ENCODE measurements around the gene NOSTRIN. TPM values are rescaled to one million over a fixed set of nuclear protein-coding genes. Genes with fewer than 3 reads are reported as not detected.
"Not testable (repeated sequence)": the region's sequence is repeated elsewhere in the genome, so short reads cannot be mapped to it uniquely, and the experiment has no call there.

NOSTRIN gene
- total RNA-seq, 2 donors from 2014 or later: 0.42 to 0.73 TPM

DNA sequence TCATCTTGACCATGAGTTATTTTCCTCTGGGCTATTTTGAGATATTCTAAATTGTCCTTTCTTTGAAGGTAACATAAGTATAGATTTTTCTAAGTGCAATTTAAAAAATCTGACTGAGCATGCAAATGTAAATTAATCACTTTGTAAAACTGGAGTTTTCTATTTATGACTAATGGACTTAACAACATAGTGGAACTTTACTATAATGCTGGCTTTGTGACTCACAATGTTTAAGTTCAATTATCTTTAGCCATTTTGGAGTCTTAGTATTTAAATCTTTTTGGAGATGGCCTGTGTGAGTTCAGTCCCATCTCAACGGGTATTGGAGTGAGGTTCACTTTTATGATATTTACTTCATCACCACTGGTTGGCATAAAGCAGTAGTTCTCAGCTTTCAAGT, 35.2 kb upstream of the NOSTRIN start:
- DNase-seq: no peak
- no peak overlapping the region for H3K4me3 ChIP-seq (ENCODE audit: low read length)
- H3K36me3 ChIP-seq (ENCODE audit: control insufficient read depth, insufficient read depth, low read length): peaks cover 31% of the 10 kb centered on the region
- no peaks in the 10 kb centered on the region for H3K9me3 Mint-ChIP-seq
- H3K27ac ChIP-seq (ENCODE audit: low read depth, low read length): no peak overlapping the region
- TF ChIP-seq, protein P1, sequence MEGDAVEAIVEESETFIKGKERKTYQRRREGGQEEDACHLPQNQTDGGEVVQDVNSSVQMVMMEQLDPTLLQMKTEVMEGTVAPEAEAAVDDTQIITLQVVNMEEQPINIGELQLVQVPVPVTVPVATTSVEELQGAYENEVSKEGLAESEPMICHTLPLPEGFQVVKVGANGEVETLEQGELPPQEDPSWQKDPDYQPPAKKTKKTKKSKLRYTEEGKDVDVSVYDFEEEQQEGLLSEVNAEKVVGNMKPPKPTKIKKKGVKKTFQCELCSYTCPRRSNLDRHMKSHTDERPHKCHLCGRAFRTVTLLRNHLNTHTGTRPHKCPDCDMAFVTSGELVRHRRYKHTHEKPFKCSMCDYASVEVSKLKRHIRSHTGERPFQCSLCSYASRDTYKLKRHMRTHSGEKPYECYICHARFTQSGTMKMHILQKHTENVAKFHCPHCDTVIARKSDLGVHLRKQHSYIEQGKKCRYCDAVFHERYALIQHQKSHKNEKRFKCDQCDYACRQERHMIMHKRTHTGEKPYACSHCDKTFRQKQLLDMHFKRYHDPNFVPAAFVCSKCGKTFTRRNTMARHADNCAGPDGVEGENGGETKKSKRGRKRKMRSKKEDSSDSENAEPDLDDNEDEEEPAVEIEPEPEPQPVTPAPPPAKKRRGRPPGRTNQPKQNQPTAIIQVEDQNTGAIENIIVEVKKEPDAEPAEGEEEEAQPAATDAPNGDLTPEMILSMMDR (conservative IDR thresholded peaks at IDR 0.05): no peak
- no peak overlapping the region for H3K4me3 Mint-ChIP-seq
- 78 to 100% methylated on average over 1 of the region's 1 CpG for WGBS, 2 experiments (ENCODE audit: insufficient coverage in 1 of 2, insufficient read length in 1 of 2)
- H3K27ac Mint-ChIP-seq: no peak overlapping the region
- no peak overlapping the region for H3K9ac ChIP-seq (ENCODE audit: extremely low read depth, low read length, poor library complexity, severe bottlenecking)
- H3K9me3 ChIP-seq (ENCODE audit: control insufficient read depth, low read length): no peaks in the 10 kb centered on the region
- H3K27me3 Mint-ChIP-seq (ENCODE audit: insufficient read depth): no peaks in the 10 kb centered on the region
- no peaks in the 10 kb centered on the region for H3K4me1 ChIP-seq (ENCODE audit: control insufficient read depth, insufficient read depth, low read length)
- no peaks in the 10 kb centered on the region for H3K27me3 ChIP-seq (ENCODE audit: control insufficient read depth, insufficient read depth, low read length, poor library complexity, severe bottlenecking)
- H3K36me3 Mint-ChIP-seq (ENCODE audit: low read depth): peaks cover 32% of the 10 kb centered on the region
- peaks cover 2% of the 10 kb centered on the region for H3K4me1 Mint-ChIP-seq

DNA sequence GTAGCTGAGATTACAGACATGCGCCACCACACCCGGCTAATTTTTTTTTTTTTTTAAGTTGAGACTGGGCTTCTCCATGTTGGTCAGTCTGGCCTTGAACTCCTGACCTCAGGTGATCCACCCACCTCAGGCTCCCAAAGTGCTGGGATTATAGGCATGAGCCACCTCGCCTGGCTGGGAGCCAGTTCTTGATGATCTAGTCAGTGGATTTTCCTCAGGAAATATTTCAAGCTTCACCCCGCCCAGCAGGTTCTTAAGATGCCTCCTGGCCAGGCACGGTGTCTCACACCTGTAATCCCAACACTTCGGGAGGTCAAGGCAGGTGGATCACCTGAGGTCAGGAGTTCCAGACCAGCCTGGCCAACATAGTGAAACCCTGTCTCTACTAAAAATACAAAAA, 34.1 kb upstream of the NOSTRIN start:
- H3K9me3 Mint-ChIP-seq; H3K4me1 ChIP-seq (ENCODE audit: control insufficient read depth, insufficient read depth, low read length); H3K27ac ChIP-seq (ENCODE audit: low read depth, low read length); H3K27ac Mint-ChIP-seq; DNase-seq; H3K4me3 Mint-ChIP-seq; H3K4me3 ChIP-seq (ENCODE audit: low read length); H3K27me3 ChIP-seq (ENCODE audit: control insufficient read depth, insufficient read depth, low read length, poor library complexity, severe bottlenecking); H3K9ac ChIP-seq (ENCODE audit: extremely low read depth, low read length, poor library complexity, severe bottlenecking); H3K27me3 Mint-ChIP-seq (ENCODE audit: insufficient read depth); H3K9me3 ChIP-seq (ENCODE audit: control insufficient read depth, low read length); H3K4me1 Mint-ChIP-seq: not testable (repeated sequence)
- WGBS, 2 experiments (ENCODE audit: insufficient coverage in 1 of 2, insufficient read length in 1 of 2): 90 to 95% methylated on average over 5 to 6 of the region's 6 CpGs
- H3K36me3 ChIP-seq (ENCODE audit: control insufficient read depth, insufficient read depth, low read length): peaks cover 36% of the 10 kb centered on the region
- peaks cover 32% of the 10 kb centered on the region for H3K36me3 Mint-ChIP-seq (ENCODE audit: low read depth)

DNA sequence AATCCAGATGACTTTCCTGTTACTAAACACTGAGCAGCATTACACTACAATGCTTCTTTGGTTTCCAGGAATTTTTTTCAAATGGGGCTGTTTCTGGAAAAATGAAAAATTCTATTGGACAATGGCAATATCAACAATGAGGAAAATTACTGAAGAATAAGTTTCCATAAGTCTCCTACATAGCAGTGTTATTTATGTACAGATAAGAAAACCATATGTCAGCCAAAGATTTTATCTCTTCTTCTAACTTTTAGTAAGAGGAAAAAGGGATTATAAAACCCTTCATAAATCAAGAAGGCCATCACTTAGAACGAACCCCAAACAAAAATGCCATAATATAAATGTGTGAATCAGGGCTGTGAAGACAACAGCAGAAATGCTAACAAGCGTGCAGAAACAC, 31.6 kb upstream of the NOSTRIN start:
- TF ChIP-seq, protein P1 (conservative IDR thresholded peaks at IDR 0.05): no peak
- H3K9me3 Mint-ChIP-seq: peaks cover 3% of the 10 kb centered on the region
- DNase-seq: no peak
- no peaks in the 10 kb centered on the region for H3K27me3 Mint-ChIP-seq (ENCODE audit: insufficient read depth)
- Histone ChIP-seq H3K27me3 (ENCODE audit: control insufficient read depth, insufficient read depth, low read length, poor library complexity, severe bottlenecking) (no peaks in the 10 kb centered on the region), H3K9me3 (ENCODE audit: control insufficient read depth, low read length) (peaks cover 10% of the 10 kb centered on the region), H3K9ac (ENCODE audit: extremely low read depth, low read length, poor library complexity, severe bottlenecking) (no peak overlapping the region), H3K27ac (ENCODE audit: low read depth, low read length) (no peak overlapping the region), H3K4me3 (ENCODE audit: low read length) (no peak overlapping the region), H3K4me1 (ENCODE audit: control insufficient read depth, insufficient read depth, low read length) (no peaks in the 10 kb centered on the region), H3K36me3 (ENCODE audit: control insufficient read depth, insufficient read depth, low read length) (peaks cover 43% of the 10 kb centered on the region)
- peaks cover 10% of the 10 kb centered on the region for H3K4me1 Mint-ChIP-seq
- H3K4me3 Mint-ChIP-seq: no peak overlapping the region
- 100% methylated on average over 2 of the region's 2 CpGs; no CpG with 5 or more reads in 1 of the 2 experiments for WGBS, 2 experiments (ENCODE audit: insufficient coverage in 1 of 2, insufficient read length in 1 of 2)
- peaks cover 30% of the 10 kb centered on the region for H3K36me3 Mint-ChIP-seq (ENCODE audit: low read depth)
- H3K27ac Mint-ChIP-seq: no peak overlapping the region

DNA sequence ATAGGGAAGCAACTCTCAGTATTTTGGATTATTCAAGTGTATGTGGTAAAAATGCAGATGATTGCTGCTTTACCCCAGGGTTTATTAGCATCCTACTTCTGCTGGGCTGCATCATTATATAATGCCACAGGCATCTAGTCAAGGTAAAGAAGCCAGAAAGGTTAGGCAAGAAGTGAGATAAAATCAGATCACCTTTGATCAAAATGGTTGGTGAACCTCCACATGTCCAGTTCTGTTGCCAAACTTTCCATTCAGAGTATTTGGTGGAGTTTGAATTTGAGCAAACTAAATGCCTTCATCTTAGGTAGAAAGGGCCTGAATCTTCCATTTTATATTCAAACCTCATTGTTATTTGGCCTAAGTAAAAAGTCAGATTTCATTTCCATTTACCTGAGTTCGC, 29.7 kb upstream of the NOSTRIN start:
- Mint-ChIP-seq H3K4me1 (peaks cover 10% of the 10 kb centered on the region), H3K27ac (no peak overlapping the region), H3K4me3 (no peak overlapping the region), H3K27me3 (ENCODE audit: insufficient read depth) (no peaks in the 10 kb centered on the region), H3K9me3 (peaks cover 5% of the 10 kb centered on the region), H3K36me3 (ENCODE audit: low read depth) (peaks cover 30% of the 10 kb centered on the region)
- Histone ChIP-seq H3K27me3 (ENCODE audit: control insufficient read depth, insufficient read depth, low read length, poor library complexity, severe bottlenecking) (no peaks in the 10 kb centered on the region), H3K9me3 (ENCODE audit: control insufficient read depth, low read length) (peaks cover 20% of the 10 kb centered on the region), H3K4me3 (ENCODE audit: low read length) (no peak overlapping the region), H3K4me1 (ENCODE audit: control insufficient read depth, insufficient read depth, low read length) (no peaks in the 10 kb centered on the region), H3K36me3 (ENCODE audit: control insufficient read depth, insufficient read depth, low read length) (peaks cover 34% of the 10 kb centered on the region), H3K27ac (ENCODE audit: low read depth, low read length) (no peak overlapping the region), H3K9ac (ENCODE audit: extremely low read depth, low read length, poor library complexity, severe bottlenecking) (no peak overlapping the region)
- DNase-seq: no peak
- WGBS, 2 experiments (ENCODE audit: insufficient coverage in 1 of 2, insufficient read length in 1 of 2): 80 to 100% methylated on average over 1 of the region's 1 CpG
- TF ChIP-seq, protein P1 (conservative IDR thresholded peaks at IDR 0.05): no peak

Data from endodermal cell (in vitro differentiated cells).